WTC11 (cell line): ENCODE results near the gene MAP1B. TPM values are rescaled to one million over a fixed set of nuclear protein-coding genes. Genes with fewer than 3 reads are reported as not detected.
A peak's percentile ranks its signal among the peaks of the same experiment; 100 is the strongest.

Experiments used
- ATAC-seq: fragments of 200-7000 bp; cut with Tn5 transposase; 2 replicates; pipeline ENCODE4 v1.10.0; 2021; ENCODE audit warnings: mild to moderate bottlenecking, moderate library complexity
- CTCF ChIA-PET: fragments of 300-600 bp; sonication (Branson Sonifier 250); formaldehyde crosslinking; loops from one replicate; lab custom pipeline; 2021; ENCODE audit warnings: antibody characterized with exemption; lab: Charles Lee
- POLR2A ChIA-PET: fragments of 350-600 bp; sonication (Branson Sonifier 250); formaldehyde crosslinking; loops from one replicate; lab custom pipeline; 2021; ENCODE audit warnings: antibody characterized with exemption; lab: Charles Lee
- DNase-seq: peaks from one replicate; pipeline ENCODE4 v3.0.0; 2021; ENCODE audit warnings: low spot score
- H3K27ac Mint-ChIP-seq: 2 replicates; pipeline ENCODE4 v1.8.0; 2021; ENCODE audit warnings: mixed read lengths
- H3K27me3 Mint-ChIP-seq: 2 replicates; pipeline ENCODE4 v1.8.0; 2021; ENCODE audit warnings: low read depth, mild to moderate bottlenecking, moderate library complexity, mixed read lengths
- H3K36me3 Mint-ChIP-seq: 2 replicates; pipeline ENCODE4 v1.8.0; 2021; ENCODE audit warnings: mixed read lengths
- H3K4me1 Mint-ChIP-seq: 2 replicates; pipeline ENCODE4 v1.8.0; 2022; ENCODE audit warnings: mixed read lengths
- H3K4me3 Mint-ChIP-seq: 2 replicates; pipeline ENCODE4 v1.8.0; 2021; ENCODE audit warnings: mild to moderate bottlenecking, moderate library complexity, mixed read lengths
- H3K9me3 Mint-ChIP-seq: 2 replicates; pipeline ENCODE4 v1.8.0; 2021; ENCODE audit warnings: mixed read lengths
- AFF4 ChIP-seq: sonication (generic); formaldehyde crosslinking; IDR thresholded peaks from 2 replicates; pipeline ENCODE4 v1.8.1; 2023; ENCODE audit warnings: mild to moderate bottlenecking, missing genetic modification reagents, borderline replicate concordance
- ATF2 ChIP-seq: sonication (generic); formaldehyde crosslinking; IDR thresholded peaks from 2 replicates; pipeline ENCODE4 v1.8.1; 2022; ENCODE audit warnings: low read depth, missing genetic modification reagents, borderline replicate concordance
- CBFB ChIP-seq: sonication (generic); formaldehyde crosslinking; IDR thresholded peaks from 2 replicates; pipeline ENCODE4 v1.8.1; 2022; ENCODE audit warnings: mild to moderate bottlenecking, low read depth, missing genetic modification reagents
- ETV6 ChIP-seq: sonication (generic); formaldehyde crosslinking; IDR thresholded peaks from 2 replicates; pipeline ENCODE4 v1.8.1; 2022; ENCODE audit warnings: mild to moderate bottlenecking, missing genetic modification reagents
- FOXK1 ChIP-seq: sonication (generic); formaldehyde crosslinking; IDR thresholded peaks from 2 replicates; pipeline ENCODE4 v1.8.0; 2022; ENCODE audit warnings: mild to moderate bottlenecking, moderate library complexity, missing genetic modification reagents
- HMGA2 ChIP-seq: fragments of 250-450 bp; sonication (Bioruptor Pico); IDR thresholded peaks from 2 replicates; pipeline ENCODE4 v1.4.0; 2021; ENCODE audit warnings: mild to moderate bottlenecking, moderate library complexity
- HMGXB4 ChIP-seq: sonication (generic); formaldehyde crosslinking; IDR thresholded peaks from 2 replicates; pipeline ENCODE4 v1.8.1; 2023; ENCODE audit warnings: mild to moderate bottlenecking, moderate library complexity, missing genetic modification reagents
- JAZF1 ChIP-seq: fragments of 250-450 bp; sonication (Bioruptor Pico); IDR thresholded peaks from 2 replicates; pipeline ENCODE4 v1.9.0; 2021; ENCODE audit warnings: moderate library complexity, mild to moderate bottlenecking, inconsistent platforms
- KAT7 ChIP-seq: sonication (generic); formaldehyde crosslinking; IDR thresholded peaks from 2 replicates; pipeline ENCODE4 v1.8.1; 2023; ENCODE audit warnings: missing genetic modification reagents, mild to moderate bottlenecking, borderline replicate concordance
- NR2C2 ChIP-seq: sonication (generic); formaldehyde crosslinking; IDR thresholded peaks from 2 replicates; pipeline ENCODE4 v1.8.0; 2022; ENCODE audit warnings: mild to moderate bottlenecking, missing genetic modification reagents
- SMAD3 ChIP-seq: sonication (generic); formaldehyde crosslinking; IDR thresholded peaks from 2 replicates; pipeline ENCODE4 v1.8.0; 2022; ENCODE audit warnings: missing genetic modification reagents, mild to moderate bottlenecking, borderline replicate concordance
- SP1 ChIP-seq: sonication (generic); formaldehyde crosslinking; conservative IDR thresholded peaks from 2 replicates; pipeline ENCODE4 v1.8.1; 2022; ENCODE audit warnings: missing genetic modification reagents
- STAT6 ChIP-seq: sonication (generic); formaldehyde crosslinking; conservative IDR thresholded peaks from 2 replicates; pipeline ENCODE4 v1.8.1; 2023; ENCODE audit warnings: mild to moderate bottlenecking, low read depth, missing genetic modification reagents, moderate library complexity
- USF1 ChIP-seq: sonication (generic); formaldehyde crosslinking; IDR thresholded peaks from 2 replicates; pipeline ENCODE4 v1.8.0; 2022; ENCODE audit warnings: mild to moderate bottlenecking, missing genetic modification reagents
- ZNF121 ChIP-seq: sonication (generic); formaldehyde crosslinking; IDR thresholded peaks from 2 replicates; pipeline ENCODE4 v1.8.0; 2023; ENCODE audit warnings: missing genetic modification reagents
- ZNF396 ChIP-seq: fragments of 250-450 bp; sonication (Bioruptor Pico); IDR thresholded peaks from 2 replicates; pipeline ENCODE4 v1.8.0; 2021; ENCODE audit warnings: mild to moderate bottlenecking, moderate library complexity, borderline replicate concordance
- ZNF423 ChIP-seq: fragments of 250-450 bp; sonication (Bioruptor Pico); IDR thresholded peaks from 2 replicates; pipeline ENCODE4 v2.1.2; 2022; ENCODE audit warnings: mild to moderate bottlenecking, moderate library complexity
- total RNA-seq: library from RNA; stranded (reverse); gene quantifications from 3 replicates; pipeline ENCODE4 v1.2.3, GENCODE V29; 2021

Gene MAP1B
- total RNA-seq, 1 experiment from 2014 or later: 95.0 TPM

- no peak for TF ChIP-seq STAT6
- TF ChIP-seq FOXK1: no peak
Measured at GRCh38 chr5:72166070-72166979, 59.0 kb downstream of the MAP1B start (continued).

GRCh38 chr5:72167257-72167656 is 60.0 kb downstream of the MAP1B start:
- Mint-ChIP-seq H3K36me3 (no peaks in the 10 kb centered on the region), H3K9me3 (no peaks in the 10 kb centered on the region), H3K4me3 (0 out of 2 replicates have a peak overlapping the region, but pooled peaks have one; percentile 45), H3K27me3 (no peaks in the 10 kb centered on the region), H3K4me1 (peaks cover 66% of the 10 kb centered on the region), H3K27ac (peak overlapping the region; percentile 93)
- ChIA-PET POLR2A (no interaction called here), CTCF (interaction anchor here (1.0 to 1.4 kb wide), 3 partner anchors 14 to 46 kb away, joined by 4 read pairs; no protein-coding TSS in a partner anchor)
- DNase-seq: no peak
- no peak for ATAC-seq
- no peak for TF ChIP-seq KAT7 (CRISPR knock-in tag)
- TF ChIP-seq, all 79 proteins: peak for 0

GRCh38 chr5:72167804-72168203 is 60.5 kb downstream of the MAP1B start:
- no peak overlapping the region for H3K4me3 Mint-ChIP-seq
- POLR2A ChIA-PET: no interaction called here
- H3K9me3 Mint-ChIP-seq: no peaks in the 10 kb centered on the region
- H3K27ac Mint-ChIP-seq: peak overlapping the region; percentile 81
- H3K4me1 Mint-ChIP-seq: peaks cover 66% of the 10 kb centered on the region
- H3K27me3 Mint-ChIP-seq: no peaks in the 10 kb centered on the region
- ATAC-seq: no peak
- no peaks in the 10 kb centered on the region for H3K36me3 Mint-ChIP-seq
- DNase-seq: no peak
- CTCF ChIA-PET: interaction anchor here (0.9 kb wide), 1 partner anchor 20 kb away, joined by 3 read pairs; no protein-coding TSS in a partner anchor
- TF ChIP-seq STAT6 (no peak), ZNF423 (CRISPR knock-in tag) (no peak), JAZF1 (CRISPR knock-in tag) (no peak), SMAD3 (CRISPR knock-in tag) (no peak), NR2C2 (no peak), USF1 (CRISPR knock-in tag) (no peak), HMGA2 (no peak), ETV6 (no peak), HMGXB4 (no peak), AFF4 (CRISPR knock-in tag) (no peak), CBFB (no peak), ATF2 (no peak), SP1 (no peak), ZNF396 (CRISPR knock-in tag) (no peak), ZNF121 (CRISPR knock-in tag) (no peak)
